ENCODE data around the gene SHCBP1.
A peak's percentile ranks its signal among the peaks of the same experiment; 100 is the strongest.

Gene SHCBP1

GRCh38 chr16:46573008-46573833 is 48.0 kb downstream of the SHCBP1 start:
- peak in 1 of 2 experiments; percentile 15 for DNase-seq
- TF ChIP-seq GATA1 (IDR thresholded peaks at IDR 0.05; ENCODE audit: low read depth, low read length) (no peak), POLR2A (IDR thresholded peaks at IDR 0.05; ENCODE audit: low read length) (no peak)

GRCh38 chr16:46569231-46569735 is 51.9 kb downstream of the SHCBP1 start:
- TF ChIP-seq GATA1 (IDR thresholded peaks at IDR 0.05; ENCODE audit: low read depth, low read length) (no peak), POLR2A (IDR thresholded peaks at IDR 0.05; ENCODE audit: low read length) (no peak)
- no peak for DNase-seq

DNA sequence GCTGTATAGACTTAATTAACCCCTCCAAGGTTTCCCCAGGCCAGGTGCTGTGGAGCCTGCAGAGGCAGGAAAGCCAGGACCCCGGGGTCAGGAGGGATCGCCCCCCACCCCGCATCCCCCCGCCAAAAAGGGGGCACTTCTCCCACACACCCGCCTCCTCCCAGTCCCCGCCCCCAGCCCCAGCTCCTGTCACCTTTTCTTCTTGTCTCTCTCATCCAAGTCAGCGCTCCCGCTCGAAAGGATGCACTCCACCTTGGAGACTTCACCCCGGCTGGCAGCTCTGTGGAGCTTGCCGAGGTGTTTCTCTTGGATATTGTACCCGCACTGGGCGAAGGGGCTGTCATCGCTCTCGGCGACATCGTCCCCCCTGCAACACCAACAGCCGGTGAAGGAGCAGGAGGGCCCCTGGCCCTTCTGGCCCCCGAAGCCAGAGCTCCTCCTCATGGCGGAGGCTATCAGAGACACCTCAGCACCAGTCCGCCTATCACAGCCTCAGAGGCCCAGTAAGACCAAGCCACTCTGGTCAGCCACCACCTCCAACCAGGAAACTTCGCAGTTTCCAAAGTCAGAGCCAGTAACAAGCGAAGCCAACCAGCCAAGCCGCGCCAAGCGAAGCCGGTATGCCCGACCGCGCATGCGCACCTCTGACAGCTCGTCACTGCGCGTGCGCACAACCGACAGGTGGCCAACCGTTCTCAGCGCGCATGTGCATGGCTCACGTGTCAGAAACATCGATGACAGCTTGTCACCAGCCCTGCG is 52.5 kb downstream of the SHCBP1 start:
- no peak for TF ChIP-seq GATA1 (IDR thresholded peaks at IDR 0.05; ENCODE audit: low read depth, low read length)
- no peak for TF ChIP-seq POLR2A (IDR thresholded peaks at IDR 0.05; ENCODE audit: low read length)
- no peak for DNase-seq

DNA sequence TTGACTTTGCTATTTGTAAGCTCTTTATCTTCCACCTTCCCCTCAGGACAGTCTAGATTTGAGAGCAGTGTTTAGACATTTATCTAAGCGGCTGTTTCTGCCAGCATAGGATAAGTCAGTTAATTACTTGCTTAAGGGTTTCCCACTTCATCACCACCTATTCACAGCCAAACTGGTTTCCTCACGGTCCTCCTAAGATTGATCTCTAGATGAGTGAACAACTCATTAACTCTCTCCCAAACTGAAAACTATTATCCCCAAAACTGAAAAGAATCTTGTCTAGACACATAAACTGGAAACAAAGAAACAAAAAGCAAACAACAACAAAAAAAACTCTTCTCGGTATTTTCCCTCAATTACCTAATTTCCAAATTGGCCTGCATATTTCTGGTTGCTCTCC is 58.2 kb downstream of the SHCBP1 start:
- no peak for TF ChIP-seq GATA1 (IDR thresholded peaks at IDR 0.05; ENCODE audit: low read depth, low read length)
- no peak for TF ChIP-seq POLR2A (IDR thresholded peaks at IDR 0.05; ENCODE audit: low read length)
- DNase-seq: no peak

DNA sequence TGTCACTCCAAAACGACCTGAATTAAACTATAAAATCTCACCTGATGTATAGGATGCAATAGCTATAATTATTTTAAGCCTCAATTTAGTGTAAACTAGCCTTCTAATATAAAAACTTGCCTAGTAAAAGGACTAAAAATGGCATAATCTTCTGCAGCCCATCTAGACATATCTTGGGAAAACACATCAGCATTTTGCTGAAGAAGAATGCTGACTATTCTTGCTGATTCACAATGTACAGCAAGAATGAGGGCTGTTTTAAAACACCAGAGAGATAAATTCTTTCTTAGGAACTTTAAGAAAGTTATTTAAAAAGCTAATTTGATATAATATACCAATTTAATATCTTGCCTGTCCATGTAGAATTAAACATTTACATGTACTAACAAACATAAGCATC is 63.2 kb downstream of the SHCBP1 start:
- TF ChIP-seq GATA1 (IDR thresholded peaks at IDR 0.05; ENCODE audit: low read depth, low read length): no peak
- TF ChIP-seq POLR2A (IDR thresholded peaks at IDR 0.05; ENCODE audit: low read length): no peak
- DNase-seq: no peak

DNA sequence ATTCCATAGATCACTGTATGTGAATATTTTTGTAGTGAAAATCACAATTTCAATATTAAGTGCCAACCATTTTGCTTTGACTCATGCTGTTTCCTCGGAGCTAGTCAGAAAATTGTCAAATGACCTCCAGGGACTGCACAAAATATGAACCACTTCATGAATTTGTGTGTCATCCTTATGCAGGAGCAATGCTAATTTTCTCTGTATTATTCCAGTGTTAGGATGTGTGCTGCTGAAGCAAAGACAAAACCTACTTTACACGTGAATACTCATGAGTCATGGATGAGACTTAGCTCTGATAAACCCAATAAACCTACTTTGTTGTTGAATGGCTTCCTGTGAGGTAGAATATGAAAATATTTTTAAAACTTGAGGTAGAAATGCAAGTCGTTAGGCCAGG is 65.2 kb downstream of the SHCBP1 start:
- no peak for DNase-seq
- TF ChIP-seq POLR2A (IDR thresholded peaks at IDR 0.05; ENCODE audit: low read length) (no peak), GATA1 (IDR thresholded peaks at IDR 0.05; ENCODE audit: low read depth, low read length) (no peak)

GRCh38 chr16:46554435-46554834 is 66.7 kb downstream of the SHCBP1 start:
- DNase-seq: peak; percentile 69 to 73

DNA sequence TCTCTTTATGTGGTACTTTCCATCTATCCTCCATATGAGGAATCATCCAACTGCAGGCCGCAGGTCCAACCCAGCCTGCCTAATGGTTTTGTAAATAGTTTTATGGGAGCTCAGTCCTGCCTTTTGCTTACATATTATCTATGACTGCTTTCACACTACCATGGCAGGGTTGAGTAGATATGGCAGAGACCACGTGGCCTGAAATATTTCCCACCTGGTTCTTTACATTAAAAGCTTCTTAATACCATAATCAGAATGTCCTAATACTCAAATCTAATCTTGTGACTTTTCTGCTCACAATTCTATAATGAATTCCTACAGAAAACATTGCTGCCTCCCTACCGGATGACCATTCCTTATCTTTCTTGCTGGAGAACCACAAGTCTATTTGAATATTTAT is 71.7 kb downstream of the SHCBP1 start:
- TF ChIP-seq POLR2A (IDR thresholded peaks at IDR 0.05; ENCODE audit: low read length) (no peak), GATA1 (IDR thresholded peaks at IDR 0.05; ENCODE audit: low read depth, low read length) (no peak)
- DNase-seq: no peak
